Measurements from ENCODE around the gene FAM124A. TPM values are rescaled to one million over a fixed set of nuclear protein-coding genes. Genes with fewer than 3 reads are reported as not detected.

Gene FAM124A
- polyA plus RNA-seq, 3 donors = 0.03 to 0.20 (median 0.13) TPM

GRCh38 chr13:51222686-51223559 is 725 bp downstream of the FAM124A start:
- Histone ChIP-seq H3K9me3 (replicated peaks in 1 of 2; ENCODE audit: control insufficient read depth in 1 of 2, insufficient read depth in 1 of 2, low read length in 2 of 2) (no peaks in the 10 kb centered on the region), H3K4me2 (replicated peaks; ENCODE audit: extremely low read depth, low read length, poor library complexity, severe bottlenecking) (peak overlapping the region; percentile 77), H3K27ac (ENCODE audit: low read depth in 1 of 2, low read length in 2 of 2) (no peak overlapping the region), H3K27me3 (ENCODE audit: control insufficient read depth in 2 of 2, insufficient read depth in 2 of 2, low read length in 2 of 2) (peaks cover 14 to 36% of the 10 kb centered on the region in 2 donors), H3K9ac (ENCODE audit: insufficient read depth, low read length, poor library complexity, severe bottlenecking) (peak overlapping the region; percentile 58), H3K36me3 (replicated peaks in 1 of 2; ENCODE audit: control insufficient read depth in 1 of 2, insufficient read depth in 2 of 2, low read length in 2 of 2) (no peaks in the 10 kb centered on the region), H2AFZ (ENCODE audit: insufficient read depth, low read depth, low read length, poor library complexity, severe bottlenecking) (peak overlapping the region; percentile 82), H3K4me1 (ENCODE audit: control insufficient read depth in 1 of 2, insufficient read depth in 2 of 2, low read length in 2 of 2) (peaks cover 32 to 38% of the 10 kb centered on the region in 2 donors), H3K4me3 (replicated peaks in 1 of 3; ENCODE audit: low read depth in 2 of 3, low read length in 3 of 3) (peak overlapping the region; percentile 36 to 78 (median 44)), H3K79me2 (ENCODE audit: insufficient read depth, low read length) (no peaks in the 10 kb centered on the region), H4K20me1 (ENCODE audit: insufficient read depth, low read length) (no peaks in the 10 kb centered on the region)
- Mint-ChIP-seq H3K4me1 (peaks cover 33% of the 10 kb centered on the region), H3K27ac (peak overlapping the region in 1 of 7 donors; percentile 30), H3K27me3 (ENCODE audit: low read depth in 3 of 3) (peaks cover 26 to 40% (median 34%) of the 10 kb centered on the region in 3 donors), H3K9me3 (peaks cover 0 to 7% (median 0%) of the 10 kb centered on the region in 7 donors), H3K4me3 (peak overlapping the region; percentile 62 to 80), H3K36me3 (peaks cover 0 to 2% of the 10 kb centered on the region in 2 donors)
- 42% methylated on average over 12 of the region's 34 CpGs for WGBS (ENCODE audit: insufficient coverage)
- TF ChIP-seq CTCF (IDR thresholded peaks at IDR 0.05) = peak; percentile 28
- intact Hi-C loops (cut with micrococcal nuclease) = loop anchor here in 1 of 2 donors (5.0 kb wide), 1 partner anchor 59 kb away; no protein-coding TSS in a partner anchor
- peak in 1 of 3 donors; percentile 12 for DNase-seq

- H2AFZ ChIP-seq (ENCODE audit: insufficient read depth, low read depth, low read length, poor library complexity, severe bottlenecking) = no peak overlapping the region
- Mint-ChIP-seq H3K9me3 (peaks cover 0 to 7% (median 0%) of the 10 kb centered on the region in 7 donors), H3K4me3 (peak overlapping the region in 1 of 2 donors; percentile 80), H3K27me3 (ENCODE audit: low read depth in 3 of 3) (peaks cover 26 to 40% (median 34%) of the 10 kb centered on the region in 3 donors), H3K27ac (no peak overlapping the region), H3K36me3 (peaks cover 0 to 2% of the 10 kb centered on the region in 2 donors), H3K4me1 (peaks cover 33% of the 10 kb centered on the region)
- no peak overlapping the region for H3K4me3 ChIP-seq (replicated peaks in 1 of 3; ENCODE audit: low read depth in 2 of 3, low read length in 3 of 3)
- H3K27me3 ChIP-seq (ENCODE audit: control insufficient read depth in 2 of 2, insufficient read depth in 2 of 2, low read length in 2 of 2) = peaks cover 14 to 36% of the 10 kb centered on the region in 2 donors
- no peak overlapping the region for H3K9ac ChIP-seq (ENCODE audit: insufficient read depth, low read length, poor library complexity, severe bottlenecking)
- intact Hi-C loops (cut with micrococcal nuclease) = loop anchor here in 1 of 2 donors (5.0 kb wide), 1 partner anchor 59 kb away; no protein-coding TSS in a partner anchor
- H3K27ac ChIP-seq (ENCODE audit: low read depth in 1 of 2, low read length in 2 of 2) = no peak overlapping the region
- no peak for TF ChIP-seq CTCF (IDR thresholded peaks at IDR 0.05)
- no peaks in the 10 kb centered on the region for H4K20me1 ChIP-seq (ENCODE audit: insufficient read depth, low read length)
- H3K79me2 ChIP-seq (ENCODE audit: insufficient read depth, low read length) = no peaks in the 10 kb centered on the region
- H3K36me3 ChIP-seq (replicated peaks in 1 of 2; ENCODE audit: control insufficient read depth in 1 of 2, insufficient read depth in 2 of 2, low read length in 2 of 2) = no peaks in the 10 kb centered on the region
- peaks cover 32 to 38% of the 10 kb centered on the region in 2 donors for H3K4me1 ChIP-seq (ENCODE audit: control insufficient read depth in 1 of 2, insufficient read depth in 2 of 2, low read length in 2 of 2)
- no peak overlapping the region for H3K4me2 ChIP-seq (replicated peaks; ENCODE audit: extremely low read depth, low read length, poor library complexity, severe bottlenecking)
- WGBS (ENCODE audit: insufficient coverage) = 100% methylated on average over 2 of the region's 13 CpGs
- no peak for DNase-seq
- H3K9me3 ChIP-seq (replicated peaks in 1 of 2; ENCODE audit: control insufficient read depth in 1 of 2, insufficient read depth in 1 of 2, low read length in 2 of 2) = no peaks in the 10 kb centered on the region
Measured at GRCh38 chr13:51223560-51224270, 1.5 kb downstream of the FAM124A start.

All from CD14-positive monocyte (primary cell).